ENCODE data around the gene CNDP2.

GRCh38 chr18:74570266-74570665 lies 74.1 kb downstream of the CNDP2 start:
- TF ChIP-seq CTCF (IDR thresholded peaks at IDR 0.05; ENCODE audit: low read depth, low read length) (no peak), POLR2A (IDR thresholded peaks at IDR 0.05; ENCODE audit: extremely low read depth, insufficient read length) (no peak), MAX (IDR thresholded peaks at IDR 0.05; ENCODE audit: low read depth, low read length) (no peak)
